GM21528 (cell line): ENCODE measurements around the gene PKMYT1.

Experiments used
- ATAC-seq: cut with Tn5 transposase; IDR thresholded peaks from one replicate; pipeline ENCODE4 v1.9.1; 2021; ENCODE audit warnings: mild to moderate bottlenecking, moderate library complexity; ENCODE audit not compliant: unreplicated experiment, low FRiP score

PKMYT1 gene

DNA sequence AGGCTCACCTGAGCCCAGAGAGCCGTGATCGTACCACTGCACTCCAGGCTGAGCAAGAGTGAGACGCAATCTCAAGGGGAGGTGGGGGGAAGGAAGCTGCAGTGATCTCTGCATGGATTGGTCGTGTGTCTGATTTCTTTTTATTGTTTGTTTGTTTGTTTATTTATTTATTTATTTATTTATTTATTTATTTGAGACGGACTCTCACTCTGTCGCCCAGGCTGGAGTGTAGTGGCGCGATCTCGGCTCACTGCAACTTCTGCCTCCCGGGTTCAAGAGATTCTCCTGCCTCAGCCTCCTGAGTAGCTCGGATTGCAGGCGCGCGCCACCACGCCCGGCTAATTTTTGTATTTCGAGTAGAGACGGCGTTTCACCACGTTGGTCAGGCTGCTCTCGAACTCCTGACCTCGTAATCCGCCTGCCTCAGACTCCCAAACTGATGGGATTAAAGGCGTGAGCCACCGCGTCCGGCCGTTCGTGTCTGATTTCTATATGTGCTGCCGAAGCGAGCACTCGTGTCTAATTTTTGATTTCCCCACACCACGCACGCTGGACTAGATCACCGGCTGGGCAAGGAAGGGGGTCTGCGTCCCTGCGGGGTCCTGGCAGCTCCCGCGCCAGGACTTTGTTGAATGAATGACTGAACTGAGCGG lies 39.5 kb upstream of the PKMYT1 start:
- ATAC-seq: no peak

DNA sequence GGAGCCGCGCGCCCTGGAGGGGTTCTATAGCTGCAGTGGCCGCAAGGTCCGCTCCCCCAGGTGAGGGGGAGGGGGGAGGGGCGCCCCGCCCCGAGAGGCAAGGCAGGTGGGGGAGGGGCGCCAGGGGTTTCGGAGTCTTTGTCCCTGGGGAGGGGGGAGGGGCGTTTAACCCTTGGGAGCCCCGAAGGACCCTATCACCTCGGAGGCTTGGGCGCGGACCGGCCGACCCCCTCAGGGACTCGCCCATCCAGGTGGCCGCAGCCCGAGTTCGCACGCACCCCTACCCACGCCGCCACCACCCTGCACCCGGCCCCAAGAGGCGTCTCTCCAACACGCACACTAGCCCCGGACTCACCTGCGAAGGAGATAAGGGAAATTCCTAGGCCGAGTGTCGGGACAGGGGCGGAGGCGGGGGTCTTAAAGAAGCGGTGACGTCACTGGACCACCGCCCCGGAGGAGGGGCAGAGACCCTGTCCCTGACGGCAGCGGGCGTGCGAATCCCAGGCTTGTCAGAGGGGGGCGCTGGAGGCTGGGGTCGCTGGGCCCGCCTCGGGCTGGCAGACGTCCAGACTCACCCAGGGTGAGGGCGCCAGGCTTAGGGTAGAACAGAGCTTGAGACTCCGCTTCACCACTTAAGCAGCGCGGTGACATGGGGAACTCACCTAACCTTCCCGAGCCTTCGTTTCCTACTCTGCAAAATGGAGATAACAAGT lies 37.7 kb upstream of the PKMYT1 start, which contains the start of gene CLDN6:
CLDN6 (minus strand) TSS at position 390 of the 713 bp plus-strand sequence. CDS start 2,162 bp downstream, outside the sequence.
- ATAC-seq: no peak

DNA sequence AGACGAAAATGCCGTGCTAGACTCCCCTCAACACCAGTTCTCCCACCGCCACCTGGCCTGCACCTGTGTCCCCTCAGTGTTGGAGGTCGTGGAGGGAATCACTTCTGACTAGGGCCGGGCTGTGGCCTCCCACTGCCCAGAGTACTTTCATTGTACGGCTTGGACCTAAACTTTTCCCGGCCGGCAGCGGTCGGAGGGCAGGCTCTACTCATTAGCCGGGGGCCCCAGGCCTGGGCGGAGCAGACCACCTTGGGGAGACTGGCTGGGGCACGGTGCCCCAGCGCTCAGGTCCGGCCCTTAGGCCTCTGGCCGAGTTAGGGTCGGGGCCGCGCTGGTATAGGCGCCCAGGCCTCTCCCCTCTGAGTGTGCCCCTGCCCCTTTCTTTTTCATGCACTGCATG lies 37.1 kb upstream of the PKMYT1 start:
- no peak for ATAC-seq

DNA sequence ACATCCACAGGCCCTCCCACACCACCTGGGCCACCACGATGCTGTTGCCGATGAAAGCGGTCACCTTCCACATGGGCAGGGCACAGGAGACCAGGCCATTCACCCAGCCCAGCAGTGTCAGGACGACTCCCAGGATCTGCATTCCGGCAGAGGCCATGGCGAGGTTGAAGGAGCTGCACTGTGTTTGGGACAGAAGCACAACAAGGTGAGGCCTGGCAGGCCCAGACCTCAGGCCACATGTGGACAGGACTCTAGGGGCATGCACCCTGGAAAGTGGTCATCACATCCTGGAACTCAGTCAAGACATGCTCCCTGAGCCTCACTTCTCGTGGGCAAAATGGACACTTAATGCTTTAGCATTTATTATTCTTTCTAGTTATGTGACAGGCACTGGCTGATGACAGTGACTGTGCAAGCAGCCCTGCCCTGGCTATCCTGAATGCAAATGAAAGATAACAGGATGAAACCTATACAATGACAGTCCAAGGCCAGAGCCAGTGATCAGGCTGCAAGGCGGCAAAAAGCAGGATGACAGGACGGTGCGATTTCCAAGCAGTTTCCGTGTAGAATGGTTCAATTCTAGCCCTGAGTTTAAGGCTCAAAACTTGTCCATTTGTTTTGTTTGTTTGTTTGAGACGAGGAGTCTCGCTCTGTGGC lies 35.7 kb upstream of the PKMYT1 start:
- no peak for ATAC-seq

DNA sequence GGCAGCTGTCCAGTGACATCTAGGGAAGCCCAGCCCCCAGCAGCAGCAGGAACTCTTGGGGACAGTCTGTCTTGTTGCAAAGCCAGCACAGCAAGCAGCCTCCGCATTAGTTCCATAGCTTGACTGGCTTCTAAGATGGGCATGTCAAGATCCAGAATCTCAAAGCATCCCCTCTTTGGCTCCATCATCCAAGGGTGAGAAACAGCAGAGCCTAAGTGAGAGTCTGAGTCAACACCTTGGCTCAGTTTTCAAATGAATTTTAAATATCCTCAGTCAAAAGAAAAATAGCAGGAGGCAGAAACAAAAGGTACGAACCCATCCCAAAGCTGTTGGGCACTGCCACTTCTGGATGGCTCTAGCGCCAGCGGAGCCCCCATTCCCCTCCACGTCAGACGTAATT lies 34.7 kb upstream of the PKMYT1 start:
- no peak for ATAC-seq

DNA sequence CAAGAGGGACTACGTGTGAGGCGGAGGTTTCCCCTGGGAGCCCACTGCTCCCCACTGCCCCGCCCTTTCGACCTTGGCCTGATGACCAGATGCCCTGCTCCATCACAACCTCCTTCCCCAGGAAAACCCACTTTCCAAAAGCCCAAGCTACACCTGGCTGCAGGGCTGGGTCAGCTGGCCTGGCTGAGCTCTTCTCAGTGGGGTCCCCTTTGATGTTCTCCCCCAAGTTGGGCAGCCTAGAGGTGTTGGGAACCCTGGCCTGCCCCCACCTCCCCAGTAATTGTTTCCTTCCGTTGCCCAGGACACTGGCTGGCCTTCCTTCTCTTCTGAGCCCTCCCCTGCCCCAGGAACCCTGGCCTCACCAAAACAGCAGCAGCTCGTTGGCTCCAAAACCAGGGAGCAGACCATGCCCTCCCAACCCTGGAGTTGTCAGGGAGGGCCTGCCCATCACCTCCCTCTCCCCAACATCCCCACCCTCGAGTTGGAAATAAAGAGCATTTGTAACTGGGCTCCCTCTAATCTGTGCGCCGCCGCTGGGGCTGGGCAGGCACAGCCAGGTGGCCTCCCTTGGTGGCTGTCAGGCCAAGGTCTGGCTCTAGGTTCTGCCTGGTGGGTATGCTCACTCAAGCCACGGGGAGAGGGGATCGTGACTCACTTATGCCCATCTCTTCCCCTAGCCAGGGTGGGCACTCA lies 33.9 kb upstream of the PKMYT1 start:
- no peak for ATAC-seq

DNA sequence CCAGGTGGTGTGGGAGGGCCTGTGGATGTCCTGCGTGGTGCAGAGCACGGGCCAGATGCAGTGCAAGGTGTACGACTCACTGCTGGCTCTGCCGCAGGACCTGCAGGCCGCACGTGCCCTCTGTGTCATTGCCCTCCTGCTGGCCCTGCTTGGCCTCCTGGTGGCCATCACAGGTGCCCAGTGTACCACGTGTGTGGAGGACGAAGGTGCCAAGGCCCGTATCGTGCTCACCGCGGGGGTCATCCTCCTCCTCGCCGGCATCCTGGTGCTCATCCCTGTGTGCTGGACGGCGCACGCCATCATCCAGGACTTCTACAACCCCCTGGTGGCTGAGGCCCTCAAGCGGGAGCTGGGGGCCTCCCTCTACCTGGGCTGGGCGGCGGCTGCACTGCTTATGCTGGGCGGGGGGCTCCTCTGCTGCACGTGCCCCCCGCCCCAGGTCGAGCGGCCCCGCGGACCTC lies 33.3 kb upstream of the PKMYT1 start:
- ATAC-seq: no peak

DNA sequence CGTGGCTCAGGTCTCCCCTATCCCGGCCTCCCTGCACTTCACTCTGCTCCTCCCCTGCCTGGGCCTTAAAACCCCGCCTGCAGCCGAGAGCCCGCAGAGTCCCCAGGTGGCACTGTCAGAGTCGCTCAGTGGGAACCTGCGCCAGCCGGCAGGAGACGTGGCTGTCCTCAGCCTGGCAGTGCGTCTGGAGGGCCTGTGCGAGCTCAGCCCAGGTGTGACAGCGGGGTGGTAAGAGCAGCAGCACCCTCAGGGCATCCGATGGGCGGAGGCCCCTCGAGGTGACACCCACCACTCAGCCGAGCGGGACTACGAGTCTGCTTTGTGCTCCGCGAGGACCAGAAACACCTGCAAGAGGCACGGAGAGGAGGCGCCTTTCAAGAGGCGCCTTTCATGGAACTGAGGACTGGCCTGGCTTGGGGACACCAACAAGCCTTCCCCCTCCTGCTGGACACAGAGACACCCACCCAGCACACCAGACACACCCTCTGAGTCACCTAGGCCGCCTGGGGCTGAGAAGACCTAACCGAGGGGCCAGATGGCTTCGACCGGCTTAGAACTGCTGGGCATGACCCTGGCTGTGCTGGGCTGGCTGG lies 32.7 kb upstream of the PKMYT1 start, which contains the start of gene CLDN9:
CLDN9 (plus strand) TSS at position 96 of the 593 bp plus-strand sequence; CDS start at position 536, 440 bp downstream.
- ATAC-seq: no peak

DNA sequence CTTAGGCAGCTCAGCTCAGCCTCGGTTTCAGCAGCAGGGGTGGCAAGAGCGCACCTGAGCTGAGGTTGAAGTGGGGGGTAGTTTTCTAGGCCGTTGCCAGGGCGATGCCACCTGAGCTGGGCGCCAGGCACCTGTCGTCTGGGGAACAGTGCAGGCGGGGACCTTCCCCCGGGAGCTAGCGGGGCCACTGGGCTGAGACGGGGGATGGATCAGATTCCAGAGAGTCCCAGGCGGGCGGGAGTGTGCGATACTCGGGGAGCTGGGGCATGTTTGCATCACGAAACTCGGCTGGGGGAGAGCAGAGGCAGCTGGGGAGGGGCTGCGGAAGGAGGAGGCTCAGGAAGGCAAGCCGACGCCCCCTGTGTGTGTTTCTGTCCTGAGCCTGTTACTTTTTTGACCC lies 32.0 kb upstream of the PKMYT1 start:
- ATAC-seq: no peak

DNA sequence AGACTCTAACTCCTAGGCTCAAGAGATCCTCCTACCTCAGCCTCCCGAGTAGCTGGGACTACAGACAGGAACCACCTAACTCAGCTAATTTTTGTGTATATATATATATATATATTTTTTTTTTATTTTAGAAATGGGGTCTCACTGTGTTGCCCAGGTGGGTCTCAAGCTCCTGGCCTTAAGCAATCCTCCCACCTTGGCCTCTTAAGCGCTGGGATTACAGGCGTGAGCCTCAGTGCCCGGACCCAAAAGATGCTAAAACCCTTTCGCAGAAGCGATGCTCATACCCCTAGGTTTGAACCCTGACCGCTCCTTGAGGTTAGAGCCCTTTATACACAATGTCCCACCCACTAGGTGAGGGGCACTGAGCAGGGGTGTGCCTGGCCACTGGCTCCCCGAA lies 30.3 kb upstream of the PKMYT1 start:
- ATAC-seq: no peak

DNA sequence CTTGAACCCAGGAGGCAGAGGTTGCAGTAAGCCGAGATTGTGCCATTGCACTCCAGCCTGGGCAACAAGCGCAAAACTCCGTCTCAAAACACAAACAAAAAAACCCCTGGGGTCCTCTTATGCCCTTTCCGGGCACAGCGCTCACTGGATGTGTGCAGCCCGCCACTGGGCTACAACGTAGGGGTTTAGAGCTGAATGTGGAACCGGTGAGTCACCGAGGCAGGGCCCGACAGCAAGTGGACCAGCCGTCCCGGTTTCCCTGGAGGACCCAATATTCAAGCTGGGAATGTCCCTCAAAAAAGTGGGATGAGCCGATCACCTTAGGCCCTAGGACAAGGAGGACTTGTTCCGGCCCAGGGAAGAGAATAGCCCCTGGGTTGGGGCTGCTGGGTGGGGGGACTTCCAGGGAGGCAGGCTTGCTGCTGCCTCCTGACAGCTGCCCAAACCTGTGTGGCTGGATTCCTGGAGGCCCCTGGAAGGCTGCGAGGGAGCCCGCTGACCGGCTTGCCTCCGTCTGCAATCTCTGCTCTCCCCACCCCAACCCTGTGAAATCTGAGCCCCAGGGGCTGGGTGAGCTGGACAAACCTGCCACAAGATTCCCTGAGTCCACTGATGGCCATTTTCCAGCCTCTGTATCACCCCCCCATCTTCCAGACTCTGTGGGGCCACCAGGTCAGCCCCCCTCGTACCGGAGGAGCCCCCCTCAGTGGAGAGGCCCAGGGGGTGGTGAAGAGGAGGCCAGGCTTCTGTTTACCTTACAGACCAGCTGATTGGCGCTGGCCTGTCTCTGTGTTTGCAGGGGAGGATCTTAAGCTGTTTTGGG lies 29.5 kb upstream of the PKMYT1 start:
- ATAC-seq: no peak

DNA sequence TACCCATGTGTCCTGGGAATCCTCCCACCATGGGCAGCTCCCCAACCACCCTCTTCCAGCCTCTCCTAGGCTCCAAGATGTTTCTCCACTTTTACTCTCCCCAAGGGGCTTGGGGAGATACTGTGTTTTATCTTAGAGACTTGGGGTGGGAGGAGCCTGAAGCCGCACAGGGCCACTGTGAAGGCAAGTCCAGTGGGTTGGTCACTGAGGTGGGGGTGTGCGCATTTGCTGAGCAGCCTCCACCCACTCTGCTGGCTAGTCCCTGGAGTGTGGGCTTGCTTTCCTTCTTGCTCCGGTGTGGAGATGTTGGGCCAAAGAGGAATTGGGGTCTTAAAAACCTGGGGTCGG lies 28.4 kb upstream of the PKMYT1 start:
- ATAC-seq: no peak

DNA sequence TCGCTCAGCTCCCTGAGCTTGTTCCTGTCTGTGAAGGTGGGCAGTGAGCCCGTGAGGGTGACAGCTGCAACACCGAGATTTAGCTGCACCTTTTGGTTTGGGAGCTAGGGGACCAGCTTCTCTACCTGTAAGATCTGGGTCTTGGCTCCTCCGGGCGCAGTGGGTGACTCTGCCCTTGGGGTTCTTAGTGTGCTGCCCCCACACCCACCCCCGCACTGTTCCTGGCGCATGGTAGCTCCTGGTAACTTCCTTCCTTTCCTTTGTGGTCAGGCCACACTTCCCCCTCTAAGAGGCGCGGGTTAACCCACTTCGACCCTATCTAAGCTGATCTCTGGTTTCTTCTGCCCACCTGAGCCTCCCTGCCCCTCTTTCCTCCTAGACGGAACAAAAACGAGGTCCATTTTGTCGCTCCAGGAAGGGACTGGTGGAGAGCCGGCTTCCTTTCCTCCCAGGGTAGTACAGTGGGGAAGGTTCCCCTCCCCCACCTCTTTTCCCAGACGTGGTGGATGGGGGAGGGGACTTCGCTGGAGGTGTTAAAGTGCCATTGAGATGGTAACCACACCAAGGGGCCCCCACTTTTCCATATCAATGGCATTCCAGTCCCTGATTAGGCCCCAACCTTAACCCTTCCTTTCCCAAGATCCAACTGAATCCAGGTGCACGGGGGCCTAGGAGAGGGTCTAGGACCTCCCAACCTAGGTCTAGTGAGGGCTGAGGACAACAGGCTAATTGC lies 27.9 kb upstream of the PKMYT1 start:
- no peak for ATAC-seq

DNA sequence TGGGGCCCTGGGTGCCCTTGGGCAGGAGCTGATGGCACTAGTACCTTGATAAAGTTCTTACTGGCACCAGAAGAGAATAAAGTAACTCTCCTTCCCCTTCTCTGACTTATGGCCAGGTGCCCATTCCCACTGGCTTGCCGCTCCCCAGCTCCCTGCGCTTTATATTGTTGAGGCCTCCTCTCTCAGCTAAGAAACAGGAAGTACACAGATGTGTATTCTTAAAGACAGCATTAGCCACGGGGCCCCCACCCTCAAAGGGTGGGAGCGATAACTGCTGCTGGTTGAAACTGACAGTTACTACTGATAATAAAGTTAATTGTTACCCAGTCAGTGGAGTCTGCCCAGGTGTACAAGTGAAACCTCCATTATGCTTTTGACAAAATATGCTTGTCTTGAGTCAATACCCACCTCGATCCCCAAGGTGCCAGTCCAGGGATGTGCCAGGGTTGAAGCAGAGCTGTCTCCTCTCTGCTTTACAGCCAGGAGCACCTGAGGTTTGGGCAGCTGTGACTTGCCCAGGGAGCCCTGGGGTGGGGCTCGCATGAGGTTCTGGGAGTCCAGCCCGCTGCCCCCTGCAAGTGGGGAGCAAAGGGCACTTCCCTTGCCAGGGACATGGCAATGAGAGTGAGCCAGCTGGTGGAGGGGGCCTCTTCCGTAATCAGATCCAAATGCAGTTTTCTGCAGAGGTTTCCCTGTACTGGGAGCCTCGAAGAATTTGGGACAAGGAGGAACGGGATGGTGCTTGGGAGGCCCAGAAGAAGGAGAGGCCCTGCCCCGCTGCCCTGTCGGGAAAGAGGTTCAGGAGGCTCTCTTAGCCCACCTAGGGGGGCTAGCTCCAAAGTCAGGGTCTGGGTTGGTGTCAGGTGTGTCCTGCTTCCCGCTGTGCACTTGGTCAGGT lies 27.1 kb upstream of the PKMYT1 start:
- ATAC-seq: no peak

DNA sequence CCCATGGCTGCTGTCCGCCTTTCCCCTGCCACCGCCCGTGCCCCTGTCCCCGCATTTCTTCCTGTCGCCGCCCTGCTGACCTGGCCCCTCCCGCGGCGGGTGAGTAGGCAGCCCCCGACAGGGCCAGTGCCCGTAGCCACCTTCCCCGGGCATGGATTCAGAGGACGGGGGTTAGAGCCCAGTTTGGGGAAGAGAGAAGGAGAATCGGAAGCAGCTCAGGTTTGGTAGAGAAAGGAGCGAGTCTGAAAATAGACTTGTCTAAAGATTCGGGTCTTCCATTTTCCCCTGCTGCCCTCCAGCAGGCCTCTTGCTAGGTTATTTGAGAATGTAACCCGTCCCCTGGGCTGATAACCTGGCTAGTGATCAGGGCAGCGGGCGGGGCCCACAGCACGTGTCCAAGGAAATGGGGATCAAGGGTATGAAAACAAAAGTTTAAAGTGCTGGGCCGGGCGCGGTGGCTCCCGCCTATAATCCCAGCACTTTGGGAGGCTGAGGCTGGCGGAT lies 24.6 kb upstream of the PKMYT1 start:
- ATAC-seq: no peak

DNA sequence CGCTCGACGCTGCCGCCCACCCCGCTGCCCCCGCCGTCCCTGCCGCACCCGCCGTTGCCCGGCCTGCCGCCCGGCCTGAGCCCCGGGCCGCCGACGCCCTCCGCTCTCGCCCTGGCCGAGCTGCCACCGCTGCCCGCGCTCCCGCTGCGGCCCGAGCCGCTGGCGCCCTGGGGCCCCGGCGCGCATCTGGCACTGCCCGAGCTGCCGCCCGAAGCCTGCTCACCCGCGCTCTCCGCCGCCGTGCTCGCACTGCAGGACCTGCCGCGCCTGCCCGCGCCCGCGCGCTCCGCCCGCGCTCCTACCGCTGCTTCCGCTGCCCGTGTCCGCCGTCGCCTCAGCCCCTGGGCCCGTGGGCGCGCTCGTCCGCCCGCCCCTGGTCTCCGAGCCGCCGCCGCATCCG lies 24.1 kb upstream of the PKMYT1 start:
- ATAC-seq: peak; percentile 18

DNA sequence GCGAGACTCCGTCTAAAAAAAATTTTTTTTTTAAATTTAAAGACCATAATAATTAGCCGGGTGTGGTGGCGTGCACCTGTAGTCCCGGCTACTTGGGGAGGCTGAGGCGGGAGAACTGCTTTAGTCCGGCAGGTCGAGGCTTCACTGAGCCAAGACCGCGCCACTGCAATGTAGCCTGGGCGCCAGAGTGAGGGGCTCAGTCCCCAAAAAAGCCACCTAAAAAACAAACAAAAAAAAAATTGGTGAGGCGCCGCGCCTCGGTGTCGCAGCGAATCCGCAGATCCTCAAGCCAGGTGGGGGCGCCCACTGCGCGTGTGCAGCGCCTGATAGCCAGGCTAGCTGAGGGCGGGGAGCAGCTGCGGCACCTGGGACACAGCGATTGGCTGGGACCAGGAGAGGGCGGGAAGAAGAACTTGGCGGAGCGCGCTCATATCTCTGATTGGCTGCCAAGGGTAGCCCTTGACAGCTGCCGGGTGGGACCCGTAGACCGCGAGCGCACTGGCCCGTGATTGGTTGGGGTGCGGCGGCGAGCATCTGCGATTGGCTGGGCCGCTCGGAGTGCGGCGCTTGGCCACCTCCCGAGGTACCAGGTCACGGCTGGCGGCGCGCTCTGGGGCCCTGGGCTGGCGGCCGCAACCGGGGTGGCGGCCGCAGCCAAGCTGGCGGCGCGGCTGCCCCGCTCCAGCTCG lies 23.5 kb upstream of the PKMYT1 start:
- peak; percentile 86 for ATAC-seq
